ENCODE results near the gene ZNF184.

- TF ChIP-seq EZH2 (IDR thresholded peaks at IDR 0.05; ENCODE audit: borderline replicate concordance, low read length), result no peak
- TF ChIP-seq CTCF (IDR thresholded peaks at IDR 0.05; ENCODE audit: low read length), result no peak
Observed at GRCh38 chr6:27448456-27448855, 24.4 kb downstream of the ZNF184 start.

Data from OCI-LY1 (cell line).